Measurements from ENCODE around the gene LRRC72. TPM values are rescaled to one million over a fixed set of nuclear protein-coding genes. Genes with fewer than 3 reads are reported as not detected.

Gene LRRC72
- total RNA-seq, 1 donor from 2014 or later = not detected

- Mint-ChIP-seq H3K27ac (ENCODE audit: unreplicated experiment) (no peak overlapping the region), H3K4me1 (ENCODE audit: low read depth, unreplicated experiment) (peaks cover 11% of the 10 kb centered on the region), H3K36me3 (ENCODE audit: low read depth, unreplicated experiment) (peaks cover 19% of the 10 kb centered on the region), H3K4me3 (ENCODE audit: unreplicated experiment) (no peak overlapping the region), H3K27me3 (ENCODE audit: low read depth, unreplicated experiment) (no peaks in the 10 kb centered on the region), H3K9me3 (ENCODE audit: unreplicated experiment) (no peaks in the 10 kb centered on the region)
- H3K4me2 ChIP-seq (ENCODE audit: low read length) = no peak overlapping the region
- FAIRE-seq = no peak
- no peaks in the 10 kb centered on the region for H3K27me3 ChIP-seq (ENCODE audit: insufficient read depth, low read length)
- H3K27ac ChIP-seq (ENCODE audit: low read depth, low read length) = no peak overlapping the region
- H3K4me1 ChIP-seq (ENCODE audit: insufficient read depth, low read length) = no peaks in the 10 kb centered on the region
- H3K9me3 ChIP-seq (ENCODE audit: insufficient read depth, low read depth, low read length) = no peaks in the 10 kb centered on the region
- H4K20me1 ChIP-seq (ENCODE audit: insufficient read depth, low read length) = no peaks in the 10 kb centered on the region
- H2AFZ ChIP-seq (ENCODE audit: low read depth, low read length) = no peak overlapping the region
- DNase-seq (ENCODE audit: low read depth) = no peak
- no peaks in the 10 kb centered on the region for H3K36me3 ChIP-seq (ENCODE audit: insufficient read depth, low read length)
- TF ChIP-seq CTCF (IDR thresholded peaks at IDR 0.05; ENCODE audit: insufficient read depth, low read depth, low read length) (no peak), EZH2 (IDR thresholded peaks at IDR 0.05; ENCODE audit: insufficient read depth, low read length) (no peak)
- no peaks in the 10 kb centered on the region for H3K79me2 ChIP-seq (ENCODE audit: insufficient read depth, low read length)
- no peak overlapping the region for H3K9ac ChIP-seq (ENCODE audit: low read length)
- no peak overlapping the region for H3K4me3 ChIP-seq (ENCODE audit: insufficient read depth, low read depth, low read length)
Measured at GRCh38 chr7:16616542-16616941, 89.9 kb downstream of the LRRC72 start.

GRCh38 chr7:16619979-16620408, 93.4 kb downstream of the LRRC72 start:
- FAIRE-seq (no peak), DNase-seq (ENCODE audit: low read depth) (peak; percentile 41)
- Histone ChIP-seq H4K20me1 (ENCODE audit: insufficient read depth, low read length) (no peaks in the 10 kb centered on the region), H3K4me2 (ENCODE audit: low read length) (no peak overlapping the region), H3K9me3 (ENCODE audit: insufficient read depth, low read depth, low read length) (no peaks in the 10 kb centered on the region), H3K79me2 (ENCODE audit: insufficient read depth, low read length) (no peaks in the 10 kb centered on the region), H3K36me3 (ENCODE audit: insufficient read depth, low read length) (peaks cover 4% of the 10 kb centered on the region), H3K27me3 (ENCODE audit: insufficient read depth, low read length) (no peaks in the 10 kb centered on the region), H3K9ac (ENCODE audit: low read length) (no peak overlapping the region), H3K4me1 (ENCODE audit: insufficient read depth, low read length) (no peaks in the 10 kb centered on the region), H3K27ac (ENCODE audit: low read depth, low read length) (no peak overlapping the region), H3K4me3 (ENCODE audit: insufficient read depth, low read depth, low read length) (no peak overlapping the region), H2AFZ (ENCODE audit: low read depth, low read length) (no peak overlapping the region)
- Mint-ChIP-seq H3K9me3 (ENCODE audit: unreplicated experiment) (no peaks in the 10 kb centered on the region), H3K4me3 (ENCODE audit: unreplicated experiment) (no peak overlapping the region), H3K4me1 (ENCODE audit: low read depth, unreplicated experiment) (peaks cover 11% of the 10 kb centered on the region), H3K36me3 (ENCODE audit: low read depth, unreplicated experiment) (peaks cover 20% of the 10 kb centered on the region), H3K27ac (ENCODE audit: unreplicated experiment) (no peak overlapping the region), H3K27me3 (ENCODE audit: low read depth, unreplicated experiment) (no peaks in the 10 kb centered on the region)
- no peak for TF ChIP-seq CTCF (IDR thresholded peaks at IDR 0.05; ENCODE audit: insufficient read depth, low read depth, low read length)
- no peak for TF ChIP-seq EZH2 (IDR thresholded peaks at IDR 0.05; ENCODE audit: insufficient read depth, low read length)

- no peaks in the 10 kb centered on the region for H3K27me3 ChIP-seq (ENCODE audit: insufficient read depth, low read length)
- no peak overlapping the region for H3K4me3 Mint-ChIP-seq (ENCODE audit: unreplicated experiment)
- peaks cover 7% of the 10 kb centered on the region for H3K36me3 Mint-ChIP-seq (ENCODE audit: low read depth, unreplicated experiment)
- H3K9ac ChIP-seq (ENCODE audit: low read length) = no peak overlapping the region
- no peak for DNase-seq (ENCODE audit: low read depth)
- no peaks in the 10 kb centered on the region for H3K9me3 ChIP-seq (ENCODE audit: insufficient read depth, low read depth, low read length)
- H3K27ac Mint-ChIP-seq (ENCODE audit: unreplicated experiment) = no peak overlapping the region
- no peaks in the 10 kb centered on the region for H3K27me3 Mint-ChIP-seq (ENCODE audit: low read depth, unreplicated experiment)
- H3K4me2 ChIP-seq (ENCODE audit: low read length) = no peak overlapping the region
- no peaks in the 10 kb centered on the region for H3K79me2 ChIP-seq (ENCODE audit: insufficient read depth, low read length)
- no peak overlapping the region for H3K27ac ChIP-seq (ENCODE audit: low read depth, low read length)
- H2AFZ ChIP-seq (ENCODE audit: low read depth, low read length) = no peak overlapping the region
- H4K20me1 ChIP-seq (ENCODE audit: insufficient read depth, low read length) = no peaks in the 10 kb centered on the region
- no peaks in the 10 kb centered on the region for H3K4me1 Mint-ChIP-seq (ENCODE audit: low read depth, unreplicated experiment)
- no peak overlapping the region for H3K4me3 ChIP-seq (ENCODE audit: insufficient read depth, low read depth, low read length)
- H3K36me3 ChIP-seq (ENCODE audit: insufficient read depth, low read length) = peaks cover 4% of the 10 kb centered on the region
- no peak for FAIRE-seq
- TF ChIP-seq EZH2 (IDR thresholded peaks at IDR 0.05; ENCODE audit: insufficient read depth, low read length) (no peak), CTCF (IDR thresholded peaks at IDR 0.05; ENCODE audit: insufficient read depth, low read depth, low read length) (no peak)
- H3K4me1 ChIP-seq (ENCODE audit: insufficient read depth, low read length) = no peaks in the 10 kb centered on the region
- no peaks in the 10 kb centered on the region for H3K9me3 Mint-ChIP-seq (ENCODE audit: unreplicated experiment)
Measured at GRCh38 chr7:16626388-16626787, 99.8 kb downstream of the LRRC72 start.

All from astrocyte (in vitro differentiated cells and primary cell).